ENCODE results near the gene CTSD.

- TF ChIP-seq PHF8 (IDR thresholded peaks at IDR 0.05; ENCODE audit: borderline replicate concordance, low read depth) = no peak
- TF ChIP-seq RAD21 (conservative IDR thresholded peaks at IDR 0.05 in 1 of 2, IDR thresholded peaks at IDR 0.05 in 1 of 2) = no peak
- TF ChIP-seq ELK1 (IDR thresholded peaks at IDR 0.05; ENCODE audit: low read depth, low read length) = no peak
- TF ChIP-seq ZSCAN20 (CRISPR knock-in tag; IDR thresholded peaks at IDR 0.05) = no peak
- no peak for TF ChIP-seq CTCF (IDR thresholded peaks at IDR 0.05)
These were observed 22.2 kb upstream of the CTSD start for GRCh38 chr11:1785749-1786413.

Data from A549 (cell line).